SJCRH30 (cell line): ENCODE data around the gene CAPRIN2. TPM values are rescaled to one million over a fixed set of nuclear protein-coding genes. Genes with fewer than 3 reads are reported as not detected.

Source experiments
- DNase-seq, 2 experiments: peaks; one replicate each; pipeline ENCODE4 v3.0.0-alpha.2; 2015 to 2020
- H3K27ac ChIP-seq: fragments of 250-450 bp; sonication (Bioruptor Pico); 2 replicates; pipeline ENCODE4 v1.5.1; 2020; ENCODE audit warnings: mild to moderate bottlenecking, moderate library complexity
- H3K27me3 ChIP-seq: fragments of 250-450 bp; sonication (Bioruptor Pico); 2 replicates; pipeline ENCODE4 v1.5.1; 2020; ENCODE audit warnings: mild to moderate bottlenecking, moderate library complexity
- H3K36me3 ChIP-seq: fragments of 250-450 bp; sonication (Bioruptor Pico); 2 replicates; pipeline ENCODE4 v1.5.1; 2020; ENCODE audit warnings: mild to moderate bottlenecking, moderate library complexity
- H3K4me1 ChIP-seq: fragments of 250-450 bp; sonication (Bioruptor Pico); 2 replicates; pipeline ENCODE4 v1.5.1; 2020; ENCODE audit warnings: mild to moderate bottlenecking, moderate library complexity
- H3K4me3 ChIP-seq: fragments of 250-450 bp; sonication (Bioruptor Pico); 2 replicates; pipeline ENCODE4 v1.5.1; 2020; ENCODE audit warnings: mild to moderate bottlenecking, moderate library complexity
- H3K9me3 ChIP-seq: fragments of 250-450 bp; sonication (Bioruptor Pico); replicated peaks from 2 replicates; pipeline ENCODE4 v1.5.1; 2020; ENCODE audit warnings: mild to moderate bottlenecking, moderate library complexity
- total RNA-seq: library from RNA; depleted of rRNA; stranded (reverse); fragments of >200 nt; shearing (Covaris generic); gene quantifications from 2 replicates; pipeline ENCODE4 v1.2.3, GENCODE V29; 2014

Gene CAPRIN2
- total RNA-seq, 1 experiment from 2014 or later: 27.5 TPM

- peaks cover 12% of the 10 kb centered on the region; the same call in 1 of the 2 replicates for H3K9me3 ChIP-seq
- no peak overlapping the region for H3K4me3 ChIP-seq
- no peaks in the 10 kb centered on the region; the same call in 1 of the 2 replicates for H3K27me3 ChIP-seq
- H3K27ac ChIP-seq: no peak overlapping the region
- no peaks in the 10 kb centered on the region for H3K4me1 ChIP-seq
- DNase-seq: peak in 1 of 2 experiments; percentile 6
- H3K36me3 ChIP-seq: no peaks in the 10 kb centered on the region
Observed at GRCh38 chr12:30782316-30783173, 27.8 kb upstream of the CAPRIN2 start.

GRCh38 chr12:30779578-30779977, 24.8 kb upstream of the CAPRIN2 start:
- Histone ChIP-seq H3K27ac (no peak overlapping the region), H3K4me1 (no peaks in the 10 kb centered on the region), H3K9me3 (peaks cover 17% of the 10 kb centered on the region), H3K36me3 (no peaks in the 10 kb centered on the region), H3K4me3 (no peak overlapping the region), H3K27me3 (no peaks in the 10 kb centered on the region)
- no peak for DNase-seq

- peaks cover 21% of the 10 kb centered on the region for H3K9me3 ChIP-seq
Observed at GRCh38 chr12:30779178-30779577, 24.4 kb upstream of the CAPRIN2 start.

DNA sequence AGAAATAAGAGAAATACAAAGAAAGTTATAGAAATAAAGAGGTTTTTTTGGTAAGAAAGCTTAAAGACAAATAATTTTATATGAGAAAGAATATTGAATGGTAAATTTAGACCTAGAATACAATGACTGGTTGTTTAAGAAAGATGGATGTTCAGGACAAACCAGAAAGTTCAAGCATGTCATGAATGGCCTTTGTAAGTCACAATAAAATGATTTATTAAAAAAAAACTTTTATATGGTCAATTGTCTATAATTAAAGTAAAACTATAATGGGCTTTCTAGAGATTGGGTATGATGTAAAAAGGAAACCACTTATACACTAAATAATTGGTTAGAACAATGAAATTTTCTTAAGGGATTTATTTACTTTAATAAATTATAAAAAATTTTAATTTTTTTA, 19.8 kb upstream of the CAPRIN2 start:
- DNase-seq: no peak
- Histone ChIP-seq H3K4me1 (no peaks in the 10 kb centered on the region), H3K36me3 (no peaks in the 10 kb centered on the region), H3K27me3 (no peaks in the 10 kb centered on the region), H3K9me3 (peaks cover 24% of the 10 kb centered on the region), H3K27ac (no peak overlapping the region), H3K4me3 (no peak overlapping the region)

More at GRCh38 chr12:30779178-30779577, 24.4 kb upstream of the CAPRIN2 start:
- H3K36me3 ChIP-seq: no peaks in the 10 kb centered on the region
- no peaks in the 10 kb centered on the region for H3K4me1 ChIP-seq
- H3K4me3 ChIP-seq: no peak overlapping the region
- no peak overlapping the region for H3K27ac ChIP-seq
- no peaks in the 10 kb centered on the region for H3K27me3 ChIP-seq
- DNase-seq: no peak

DNA sequence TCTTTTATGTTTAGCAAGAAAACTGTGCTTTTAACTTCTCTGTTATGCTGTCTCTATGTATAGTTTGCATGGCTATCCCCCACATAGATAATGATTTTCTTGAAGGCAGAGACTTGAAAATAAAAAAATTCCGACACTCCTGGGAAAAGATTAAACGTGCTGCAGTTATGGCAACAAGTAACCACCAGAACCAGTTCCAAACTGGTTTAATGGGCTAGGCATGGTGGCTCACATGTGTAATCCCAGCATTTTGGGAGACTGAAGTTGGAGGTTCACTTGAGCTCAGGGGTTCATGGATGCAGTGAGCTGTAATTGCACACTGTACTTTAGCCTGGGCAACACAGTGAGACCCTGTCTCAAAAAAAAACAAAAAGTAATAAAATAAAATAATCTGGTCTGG, 15.1 kb upstream of the CAPRIN2 start:
- Histone ChIP-seq H3K4me1 (no peaks in the 10 kb centered on the region), H3K4me3 (no peak overlapping the region), H3K36me3 (no peaks in the 10 kb centered on the region), H3K9me3 (peaks cover 18% of the 10 kb centered on the region), H3K27ac (no peak overlapping the region), H3K27me3 (no peaks in the 10 kb centered on the region)
- DNase-seq: no peak

DNA sequence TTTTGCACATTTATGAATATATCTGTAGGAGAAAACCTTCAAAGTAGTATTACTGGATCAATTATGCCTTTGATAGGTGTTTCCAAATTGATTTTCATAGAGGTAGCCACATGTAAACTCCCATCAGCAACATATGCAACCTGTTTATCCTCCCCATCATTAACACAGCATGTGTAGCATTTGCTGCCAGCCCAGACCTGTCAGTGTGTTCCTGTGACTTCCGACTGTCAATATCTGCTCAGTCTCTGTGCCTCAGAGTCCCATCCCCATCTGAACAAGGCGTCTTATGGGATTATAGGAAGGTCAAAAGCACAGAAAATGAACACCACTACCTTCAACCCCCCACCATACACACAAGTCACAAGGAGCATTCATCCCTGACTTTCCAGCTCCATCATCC, 9.5 kb upstream of the CAPRIN2 start:
- H3K9me3 ChIP-seq: no peaks in the 10 kb centered on the region
- H3K4me3 ChIP-seq: no peak overlapping the region
- H3K36me3 ChIP-seq: no peaks in the 10 kb centered on the region
- no peaks in the 10 kb centered on the region for H3K4me1 ChIP-seq
- DNase-seq: no peak
- no peak overlapping the region for H3K27ac ChIP-seq
- H3K27me3 ChIP-seq: no peaks in the 10 kb centered on the region

GRCh38 chr12:30763053-30763452, 8.3 kb upstream of the CAPRIN2 start:
- DNase-seq: no peak
- Histone ChIP-seq H3K27ac (no peak overlapping the region), H3K9me3 (no peaks in the 10 kb centered on the region), H3K4me3 (no peak overlapping the region), H3K36me3 (no peaks in the 10 kb centered on the region), H3K27me3 (no peaks in the 10 kb centered on the region), H3K4me1 (no peaks in the 10 kb centered on the region)

GRCh38 chr12:30761730-30762129, 7.0 kb upstream of the CAPRIN2 start:
- Histone ChIP-seq H3K4me1 (no peaks in the 10 kb centered on the region), H3K27me3 (no peaks in the 10 kb centered on the region), H3K27ac (no peak overlapping the region), H3K4me3 (no peak overlapping the region), H3K9me3 (no peaks in the 10 kb centered on the region), H3K36me3 (no peaks in the 10 kb centered on the region)
- no peak for DNase-seq

DNA sequence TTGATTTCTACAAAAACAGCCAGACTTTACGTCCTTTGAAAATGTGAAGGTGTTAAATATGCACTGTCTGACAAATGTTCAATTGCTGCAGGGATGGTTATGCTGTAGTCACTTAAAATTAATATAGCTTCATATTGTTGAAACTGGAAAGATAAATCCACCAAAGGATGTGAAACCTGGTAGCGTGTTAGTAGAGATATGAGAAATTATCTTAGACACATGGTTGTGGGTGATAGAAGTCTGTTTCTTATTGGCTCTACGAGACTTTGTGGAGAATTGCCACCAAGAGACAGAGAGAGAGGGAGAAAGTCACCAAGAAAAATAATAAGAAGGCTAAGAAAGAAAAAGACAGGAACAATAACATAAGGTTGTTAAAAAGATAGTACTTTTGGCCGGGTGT, 2.6 kb upstream of the CAPRIN2 start:
- H3K9me3 ChIP-seq: no peaks in the 10 kb centered on the region
- DNase-seq: no peak
- no peak overlapping the region for H3K27ac ChIP-seq
- no peaks in the 10 kb centered on the region for H3K4me1 ChIP-seq
- no peaks in the 10 kb centered on the region for H3K36me3 ChIP-seq
- no peaks in the 10 kb centered on the region for H3K27me3 ChIP-seq
- no peak overlapping the region for H3K4me3 ChIP-seq

DNA sequence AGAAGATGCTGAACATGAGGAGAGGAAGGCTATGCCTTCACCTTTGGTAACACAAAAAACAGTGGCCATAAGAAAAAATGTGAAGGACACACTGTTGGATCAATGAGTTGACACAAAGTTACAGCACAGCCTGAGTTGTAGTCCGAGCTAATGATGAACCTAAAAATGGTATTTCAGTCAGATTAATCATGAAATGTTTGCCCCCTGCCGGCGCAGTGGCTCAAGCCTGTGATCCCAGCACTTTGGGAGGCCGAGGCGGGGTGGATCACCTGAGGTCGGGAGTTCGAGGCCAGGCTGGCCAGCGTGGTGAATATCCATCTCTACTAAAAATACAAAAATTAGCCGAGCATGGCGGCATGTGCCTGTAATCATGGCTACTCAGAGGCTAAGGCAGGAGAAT, 1.3 kb upstream of the CAPRIN2 start:
- Histone ChIP-seq H3K4me1 (no peaks in the 10 kb centered on the region), H3K9me3 (no peaks in the 10 kb centered on the region)

DNA sequence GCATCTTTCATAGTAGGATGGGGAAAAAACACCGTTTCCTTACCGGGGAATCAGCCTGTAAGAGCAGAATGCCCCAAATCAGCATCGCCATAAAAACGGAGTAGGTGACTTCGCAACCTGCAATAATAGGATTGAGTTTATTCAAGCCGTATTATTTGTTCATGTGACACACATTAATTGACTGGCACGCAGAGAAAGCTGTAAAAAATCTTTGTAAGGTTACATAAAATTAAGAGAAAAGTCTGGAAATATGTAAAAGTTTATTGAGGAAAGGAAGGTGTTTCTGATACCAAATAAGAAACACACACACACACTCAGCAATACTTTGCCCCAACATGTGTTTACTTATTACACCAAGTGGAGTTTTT, 628 bp upstream of the CAPRIN2 start:
- H3K27ac ChIP-seq: peak overlapping the region; percentile 33; the same call in 1 of the 2 replicates
- peaks cover 2% of the 10 kb centered on the region; the same call in 1 of the 2 replicates for H3K36me3 ChIP-seq
- H3K27me3 ChIP-seq: no peaks in the 10 kb centered on the region
- peak overlapping the region; percentile 76 for H3K4me3 ChIP-seq
- no peaks in the 10 kb centered on the region for H3K4me1 ChIP-seq
- no peak for DNase-seq
- H3K9me3 ChIP-seq: no peaks in the 10 kb centered on the region

More for the DNA sequence above, 1.3 kb upstream of the CAPRIN2 start:
- no peak for DNase-seq
- H3K36me3 ChIP-seq: no peaks in the 10 kb centered on the region
- H3K27me3 ChIP-seq: no peaks in the 10 kb centered on the region
- H3K27ac ChIP-seq: no peak overlapping the region
- no peak overlapping the region for H3K4me3 ChIP-seq

GRCh38 chr12:30754383-30754749, 385 bp downstream of the CAPRIN2 start:
- Histone ChIP-seq H3K9me3 (no peaks in the 10 kb centered on the region), H3K36me3 (peaks cover 3% of the 10 kb centered on the region; the same call in 1 of the 2 replicates), H3K27ac (peak overlapping the region; percentile 18), H3K27me3 (no peaks in the 10 kb centered on the region), H3K4me1 (no peaks in the 10 kb centered on the region), H3K4me3 (peak overlapping the region; percentile 76)
- DNase-seq: no peak

- Histone ChIP-seq H3K4me3 (peak overlapping the region; percentile 76), H3K4me1 (no peaks in the 10 kb centered on the region), H3K9me3 (no peaks in the 10 kb centered on the region), H3K36me3 (peaks cover 8% of the 10 kb centered on the region), H3K27me3 (no peaks in the 10 kb centered on the region), H3K27ac (peak overlapping the region; percentile 18)
- peak; percentile 9 to 56 for DNase-seq
Observed at GRCh38 chr12:30753751-30754382, 884 bp downstream of the CAPRIN2 start.

GRCh38 chr12:30753233-30753632, 1.5 kb downstream of the CAPRIN2 start:
- Histone ChIP-seq H3K27ac (peak overlapping the region; percentile 18; the same call in 1 of the 2 replicates), H3K4me3 (peak overlapping the region; percentile 76), H3K4me1 (no peaks in the 10 kb centered on the region), H3K27me3 (no peaks in the 10 kb centered on the region), H3K36me3 (peaks cover 12% of the 10 kb centered on the region), H3K9me3 (no peaks in the 10 kb centered on the region)
- peak; percentile 57 to 74 for DNase-seq

- Histone ChIP-seq H3K36me3 (peaks cover 19% of the 10 kb centered on the region), H3K27me3 (no peaks in the 10 kb centered on the region), H3K9me3 (no peaks in the 10 kb centered on the region), H3K4me3 (no peak overlapping the region), H3K4me1 (no peaks in the 10 kb centered on the region), H3K27ac (no peak overlapping the region)
- DNase-seq: no peak
Observed at GRCh38 chr12:30752255-30752654, 2.5 kb downstream of the CAPRIN2 start.
